Measurements from ENCODE around the gene TOM1L2. TPM values are rescaled to one million over a fixed set of nuclear protein-coding genes. Genes with fewer than 3 reads are reported as not detected.

The TOM1L2 gene
- total and polyA plus RNA-seq, 2 donors from 2014 or later, result 28.2 to 59.4 TPM

GRCh38 chr17:17904166-17905035 lies 67.8 kb downstream of the TOM1L2 start:
- FAIRE-seq (no peak), DNase-seq (peak in 2 of 5 donors; percentile 20 to 46)
- no peak overlapping the region for H3K4me3 ChIP-seq (ENCODE audit: low read length in 3 of 3)
- peaks cover 0 to 22% (median 8%) of the 10 kb centered on the region in 3 donors for H3K4me1 ChIP-seq (ENCODE audit: control insufficient read depth in 2 of 3, insufficient read depth in 2 of 3, low read depth in 1 of 3, low read length in 3 of 3)
- no peaks in the 10 kb centered on the region for H3K9me3 ChIP-seq (ENCODE audit: control insufficient read depth in 2 of 3, insufficient read depth in 1 of 3, low read length in 3 of 3)
- intact Hi-C loops (cut with DNase I), result no loop called here
- no peak overlapping the region for H3K27ac ChIP-seq (ENCODE audit: low read depth in 2 of 2, low read length in 2 of 2)
- TF ChIP-seq, protein P1, sequence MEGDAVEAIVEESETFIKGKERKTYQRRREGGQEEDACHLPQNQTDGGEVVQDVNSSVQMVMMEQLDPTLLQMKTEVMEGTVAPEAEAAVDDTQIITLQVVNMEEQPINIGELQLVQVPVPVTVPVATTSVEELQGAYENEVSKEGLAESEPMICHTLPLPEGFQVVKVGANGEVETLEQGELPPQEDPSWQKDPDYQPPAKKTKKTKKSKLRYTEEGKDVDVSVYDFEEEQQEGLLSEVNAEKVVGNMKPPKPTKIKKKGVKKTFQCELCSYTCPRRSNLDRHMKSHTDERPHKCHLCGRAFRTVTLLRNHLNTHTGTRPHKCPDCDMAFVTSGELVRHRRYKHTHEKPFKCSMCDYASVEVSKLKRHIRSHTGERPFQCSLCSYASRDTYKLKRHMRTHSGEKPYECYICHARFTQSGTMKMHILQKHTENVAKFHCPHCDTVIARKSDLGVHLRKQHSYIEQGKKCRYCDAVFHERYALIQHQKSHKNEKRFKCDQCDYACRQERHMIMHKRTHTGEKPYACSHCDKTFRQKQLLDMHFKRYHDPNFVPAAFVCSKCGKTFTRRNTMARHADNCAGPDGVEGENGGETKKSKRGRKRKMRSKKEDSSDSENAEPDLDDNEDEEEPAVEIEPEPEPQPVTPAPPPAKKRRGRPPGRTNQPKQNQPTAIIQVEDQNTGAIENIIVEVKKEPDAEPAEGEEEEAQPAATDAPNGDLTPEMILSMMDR (IDR thresholded peaks at IDR 0.05; ENCODE audit: borderline replicate concordance, extremely low read depth, insufficient read depth), result no peak
- H3K27me3 ChIP-seq (ENCODE audit: control insufficient read depth, insufficient read depth, low read length), result no peaks in the 10 kb centered on the region
- H3K36me3 ChIP-seq (ENCODE audit: control insufficient read depth in 2 of 3, insufficient read depth in 3 of 3, low read length in 3 of 3), result peaks cover 2 to 8% (median 7%) of the 10 kb centered on the region in 3 donors
- H3K9ac ChIP-seq (ENCODE audit: low read length in 3 of 3), result no peak overlapping the region

GRCh38 chr17:17902877-17903276 lies 69.3 kb downstream of the TOM1L2 start:
- intact Hi-C loops (cut with DNase I), result no loop called here

DNA sequence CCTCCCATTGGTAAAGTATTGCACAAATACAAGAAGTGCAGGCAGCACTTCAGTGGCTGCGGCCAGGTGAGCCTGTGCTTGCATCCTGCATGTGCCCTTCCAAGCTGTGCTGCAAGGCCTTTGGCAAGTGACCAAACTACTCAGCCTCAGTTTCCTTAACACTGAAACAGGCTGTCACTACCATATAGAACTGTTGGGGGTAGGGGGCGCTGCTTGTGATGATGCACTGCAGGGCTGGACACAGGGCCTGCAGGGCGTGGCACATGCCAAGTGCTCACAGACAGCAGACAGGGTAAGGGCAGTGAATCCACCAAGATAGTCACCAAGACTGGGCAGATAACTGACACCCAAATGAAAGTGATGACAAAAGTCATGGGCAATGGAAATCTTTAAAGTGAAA lies 69.8 kb downstream of the TOM1L2 start:
- FAIRE-seq, result no peak
- H3K9me3 ChIP-seq (ENCODE audit: control insufficient read depth in 2 of 3, insufficient read depth in 1 of 3, low read length in 3 of 3), result no peaks in the 10 kb centered on the region
- H3K27ac ChIP-seq (ENCODE audit: low read depth in 2 of 2, low read length in 2 of 2), result no peak overlapping the region
- no peak overlapping the region for H3K9ac ChIP-seq (ENCODE audit: low read length in 3 of 3)
- intact Hi-C loops (cut with DNase I), result no loop called here
- H3K36me3 ChIP-seq (ENCODE audit: control insufficient read depth in 2 of 3, insufficient read depth in 3 of 3, low read length in 3 of 3), result peaks cover 2 to 11% (median 11%) of the 10 kb centered on the region in 3 donors
- TF ChIP-seq, protein P1 (IDR thresholded peaks at IDR 0.05; ENCODE audit: borderline replicate concordance, extremely low read depth, insufficient read depth), result no peak
- no peaks in the 10 kb centered on the region for H3K27me3 ChIP-seq (ENCODE audit: control insufficient read depth, insufficient read depth, low read length)
- H3K4me3 ChIP-seq (ENCODE audit: low read length in 3 of 3), result no peak overlapping the region
- peak in 1 of 5 donors; percentile 28 for DNase-seq
- H3K4me1 ChIP-seq (ENCODE audit: control insufficient read depth in 2 of 3, insufficient read depth in 2 of 3, low read depth in 1 of 3, low read length in 3 of 3), result peaks cover 0 to 20% (median 8%) of the 10 kb centered on the region in 3 donors

More at GRCh38 chr17:17902877-17903276, 69.3 kb downstream of the TOM1L2 start:
- FAIRE-seq (no peak), DNase-seq (peak in 1 of 5 donors; percentile 2)
- H3K36me3 ChIP-seq (ENCODE audit: control insufficient read depth in 2 of 3, insufficient read depth in 3 of 3, low read length in 3 of 3), result peaks cover 2 to 11% (median 11%) of the 10 kb centered on the region in 3 donors
- no peak overlapping the region for H3K27ac ChIP-seq (ENCODE audit: low read depth in 2 of 2, low read length in 2 of 2)
- peaks cover 0 to 22% (median 8%) of the 10 kb centered on the region in 3 donors for H3K4me1 ChIP-seq (ENCODE audit: control insufficient read depth in 2 of 3, insufficient read depth in 2 of 3, low read depth in 1 of 3, low read length in 3 of 3)
- H3K9ac ChIP-seq (ENCODE audit: low read length in 3 of 3), result no peak overlapping the region
- no peaks in the 10 kb centered on the region for H3K27me3 ChIP-seq (ENCODE audit: control insufficient read depth, insufficient read depth, low read length)
- no peak overlapping the region for H3K4me3 ChIP-seq (ENCODE audit: low read length in 3 of 3)
- H3K9me3 ChIP-seq (ENCODE audit: control insufficient read depth in 2 of 3, insufficient read depth in 1 of 3, low read length in 3 of 3), result no peaks in the 10 kb centered on the region
- TF ChIP-seq, protein P1 (IDR thresholded peaks at IDR 0.05; ENCODE audit: borderline replicate concordance, extremely low read depth, insufficient read depth), result no peak

All from kidney (tissue), 14 donors.